HG03571 (cell line): Measurements from ENCODE around the gene NCK1.
A peak's percentile ranks its signal among the peaks of the same experiment; 100 is the strongest.

ENCODE experiments used
- ATAC-seq: cut with Tn5 transposase; IDR thresholded peaks from one replicate; pipeline ENCODE4 v1.9.1; 2021; ENCODE audit not compliant: unreplicated experiment

NCK1 gene

DNA sequence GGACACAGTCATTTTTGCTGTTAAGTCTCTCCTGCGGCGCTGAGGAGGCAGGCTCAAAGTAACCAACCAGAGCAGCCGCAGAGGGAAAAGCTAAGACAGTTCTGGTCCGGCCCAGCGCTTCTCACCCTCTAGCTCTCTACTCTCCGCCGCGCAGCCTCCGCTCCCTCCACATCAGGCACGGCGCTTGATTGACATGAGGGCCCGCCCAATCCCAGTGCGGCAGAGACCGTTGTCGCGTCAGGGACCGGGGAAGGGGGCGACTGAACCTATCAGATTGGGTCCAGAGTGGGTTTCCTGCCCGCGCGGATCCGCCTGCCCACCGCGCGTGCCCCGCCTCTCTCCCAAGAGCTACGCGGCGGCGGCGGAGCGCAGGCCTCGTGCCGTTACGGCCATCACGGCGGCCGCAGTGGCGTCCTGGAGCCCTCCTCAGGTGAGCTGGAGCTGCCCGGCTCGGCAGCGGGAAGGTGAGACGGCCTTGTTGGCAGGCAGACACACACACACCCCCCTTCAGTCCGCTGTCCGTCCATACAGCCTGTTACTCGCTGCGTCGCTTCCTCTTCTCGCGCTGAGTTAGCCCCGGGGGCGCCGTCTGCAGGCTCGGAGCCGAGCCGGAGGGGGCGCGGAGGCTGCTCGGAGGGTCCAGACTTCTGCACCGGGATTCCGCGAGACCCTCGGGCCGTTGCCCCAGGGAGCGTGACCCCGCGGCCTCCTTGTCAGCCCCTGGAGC lies at the start of gene NCK1:
NCK1 (plus strand) TSS at position 319 of the 727 bp plus-strand sequence. CDS start 65,794 bp downstream, outside the sequence.
- peak; percentile 98 for ATAC-seq

DNA sequence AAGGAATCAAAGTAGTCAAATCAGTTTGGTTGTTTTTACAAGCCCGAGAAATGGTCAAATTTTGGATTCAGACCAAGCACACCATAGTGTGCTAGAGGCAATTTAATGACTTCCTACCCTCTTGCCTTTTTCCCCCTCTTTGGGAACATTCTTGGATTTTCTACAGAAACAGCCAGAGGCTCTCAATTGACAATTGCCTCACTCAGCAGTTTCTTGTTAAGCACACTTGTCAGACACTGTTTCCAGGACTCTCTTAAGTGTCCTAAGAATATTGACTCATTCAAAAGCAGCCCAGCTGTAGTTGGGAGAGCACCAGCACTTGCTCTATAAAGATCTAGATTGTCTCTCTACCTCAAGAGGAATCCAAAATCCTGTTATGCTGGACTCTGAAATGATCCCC lies 44.6 kb upstream of the NCK1 start:
- no peak for ATAC-seq

DNA sequence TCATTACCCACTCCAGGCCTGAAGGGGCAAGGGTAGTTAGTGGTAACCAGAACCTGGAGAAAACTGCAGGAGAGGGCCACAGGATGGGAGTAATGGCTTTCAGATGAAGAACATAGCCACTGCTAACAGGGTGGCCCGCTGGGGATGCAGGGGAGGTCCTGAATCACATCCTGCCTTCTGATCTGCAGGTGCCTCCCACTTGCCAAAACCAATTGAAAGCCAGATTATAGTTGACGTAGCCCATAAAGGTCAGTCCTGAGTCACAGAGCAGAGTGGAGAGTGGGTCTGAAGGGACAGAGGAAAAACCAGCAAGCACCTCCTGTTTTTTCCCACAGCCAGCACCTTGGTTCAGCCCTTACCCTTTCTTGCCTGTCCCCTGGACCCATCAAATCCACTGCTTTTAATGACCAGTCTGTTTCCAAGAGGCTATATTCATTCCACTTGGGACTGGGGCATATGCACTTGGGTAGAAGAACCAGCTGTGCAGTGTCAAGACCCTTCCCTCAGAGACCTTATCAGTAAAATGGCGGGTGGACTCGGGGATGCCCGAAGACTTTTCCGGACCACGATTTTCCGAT lies 43.7 kb upstream of the NCK1 start:
- no peak for ATAC-seq

DNA sequence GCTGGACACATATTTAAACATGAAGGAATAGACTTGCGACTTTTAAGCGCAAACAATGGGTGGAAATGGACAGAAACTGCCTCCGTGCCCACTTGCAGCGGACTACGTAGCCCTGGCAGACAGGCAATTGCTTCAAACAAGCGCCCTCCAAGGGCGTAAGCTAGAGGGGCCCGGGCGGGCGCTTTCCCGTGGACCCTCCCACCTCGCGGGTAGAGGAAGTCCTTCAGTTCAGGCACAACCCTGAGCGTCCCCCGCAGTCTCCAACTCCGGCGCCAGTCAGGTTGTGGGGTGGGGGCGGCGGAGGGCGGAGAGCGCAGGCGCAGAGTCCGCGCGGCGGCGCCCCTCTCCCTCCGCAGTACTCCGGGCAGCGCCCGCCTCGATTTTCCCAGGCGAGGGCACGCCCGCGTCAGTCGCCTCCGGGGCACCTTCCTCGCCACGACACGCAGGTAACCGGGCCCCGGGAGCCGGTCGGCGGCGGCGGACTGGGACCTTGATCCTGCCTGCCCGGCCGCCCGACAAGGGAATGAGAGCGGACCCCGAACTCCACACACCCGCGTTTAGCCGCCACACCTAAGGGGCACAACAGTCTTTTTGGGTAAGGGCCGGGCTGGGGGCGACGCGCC lies 43.1 kb upstream of the NCK1 start, which contains the start of gene SLC35G2:
SLC35G2 (plus strand) TSS at position 358 of the 623 bp plus-strand sequence. CDS start 35,335 bp downstream, outside the sequence.
- ATAC-seq = no peak

DNA sequence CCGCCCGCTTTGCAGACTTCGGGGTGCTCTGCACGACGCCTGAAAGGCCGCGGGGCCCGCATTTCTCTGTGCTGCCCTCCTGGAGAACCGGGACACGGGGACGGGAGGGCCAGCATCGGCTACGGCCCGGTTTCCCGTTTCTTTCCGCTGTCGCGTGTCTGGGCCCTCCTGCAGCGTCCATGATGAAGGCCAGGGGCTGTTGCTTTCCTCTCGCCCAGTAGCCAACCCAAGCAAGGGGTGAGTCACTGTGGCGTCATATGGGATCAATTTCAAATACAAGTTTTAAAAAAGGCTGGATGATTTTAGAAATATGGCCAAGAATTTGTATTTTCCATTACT lies 42.6 kb upstream of the NCK1 start:
- no peak for ATAC-seq

DNA sequence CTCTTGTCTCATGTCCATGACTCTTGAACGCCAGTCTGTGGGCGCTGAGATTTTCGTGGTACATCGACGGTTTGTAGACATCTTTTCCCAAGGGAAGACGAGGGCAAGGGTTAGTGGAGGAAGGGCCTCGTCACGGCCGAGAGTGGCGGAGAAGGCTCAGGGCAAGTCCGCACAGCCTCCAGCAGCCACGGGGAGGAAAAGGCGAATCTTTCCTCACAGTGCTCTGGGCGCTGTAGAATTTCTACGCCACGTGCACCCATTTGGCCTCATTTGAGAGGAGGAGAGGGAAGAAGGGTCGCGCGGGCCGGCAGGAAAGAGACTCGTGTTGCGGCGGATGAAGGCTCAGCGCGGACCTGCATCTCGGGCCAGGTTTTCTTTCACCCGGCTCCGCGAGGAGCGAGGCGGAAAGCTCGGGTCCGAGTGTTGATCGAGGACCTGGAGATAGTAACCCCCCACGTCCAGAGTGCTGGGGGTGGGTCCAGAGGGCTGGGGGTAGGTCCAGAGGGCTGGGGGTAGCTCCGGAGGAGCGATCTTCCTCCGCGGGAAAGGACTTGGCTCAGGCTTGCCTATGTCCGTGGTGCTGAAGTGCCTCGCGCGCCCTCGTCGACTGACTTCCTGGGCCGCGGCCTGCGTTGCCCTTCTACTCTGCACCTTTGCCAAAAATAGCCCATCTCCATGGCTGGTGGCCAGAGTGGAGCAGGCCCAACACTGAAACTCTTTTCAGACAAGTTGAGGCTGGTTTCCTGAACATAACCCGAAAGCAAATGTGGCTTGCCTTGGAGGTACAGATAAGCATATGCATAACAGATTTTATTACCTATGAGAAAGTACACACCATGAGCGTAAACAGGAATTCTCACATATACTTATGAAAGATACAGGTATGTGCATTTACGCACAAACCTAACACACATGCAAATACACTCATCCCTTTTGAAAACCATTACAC lies 42.0 kb upstream of the NCK1 start:
- ATAC-seq = no peak

DNA sequence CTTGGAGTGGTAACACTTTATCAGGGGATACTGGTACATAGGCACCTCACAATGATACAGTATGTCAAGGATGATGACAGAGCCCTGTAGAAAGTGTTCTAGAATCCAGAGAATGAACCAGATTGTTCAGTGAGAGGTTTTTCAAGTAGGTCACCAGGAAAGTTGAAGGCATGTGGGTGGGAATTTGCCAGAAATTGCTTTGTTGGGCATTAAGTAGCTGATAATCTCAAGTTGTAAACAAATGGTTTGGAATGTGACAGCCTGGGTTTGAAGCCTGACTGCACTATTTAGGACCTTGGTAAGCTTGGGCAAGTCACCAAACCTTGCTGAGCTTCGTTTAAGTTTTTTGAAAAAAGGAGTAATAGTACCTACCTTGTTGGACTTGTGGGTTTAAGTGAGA lies 30.5 kb upstream of the NCK1 start:
- no peak for ATAC-seq

DNA sequence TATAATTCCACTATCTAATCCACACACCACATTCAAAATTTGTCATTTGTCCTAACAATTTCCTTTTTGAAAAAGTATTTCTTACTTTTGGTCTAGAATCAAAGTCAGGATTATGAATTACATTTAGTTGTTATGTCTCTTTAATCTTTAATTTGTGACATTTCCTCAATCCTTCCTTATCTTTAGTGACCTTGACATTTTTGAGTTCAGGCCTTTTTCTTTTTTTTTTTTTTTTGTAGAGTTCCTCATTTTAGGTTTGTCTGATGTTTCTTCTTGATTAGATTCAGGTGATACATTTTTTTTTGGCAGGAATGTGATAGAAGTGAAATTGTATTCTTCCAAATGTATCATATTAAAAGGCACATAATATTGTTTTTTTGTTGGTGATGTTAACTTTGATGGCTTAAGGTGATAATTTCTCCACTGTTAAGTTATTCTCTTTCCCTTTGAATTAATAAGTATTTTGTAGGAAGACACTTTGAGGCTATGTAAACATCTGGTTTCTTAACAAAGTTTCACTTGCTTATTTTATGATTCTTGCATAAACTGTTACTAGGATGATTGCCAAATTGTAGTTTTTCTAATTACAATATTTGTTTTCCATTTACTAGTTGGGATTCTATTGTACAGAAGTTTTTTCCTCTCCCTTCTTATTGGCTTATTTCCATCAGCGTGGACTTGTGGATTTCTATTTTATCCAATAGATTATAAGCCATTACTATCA lies 26.8 kb upstream of the NCK1 start:
- no peak for ATAC-seq

DNA sequence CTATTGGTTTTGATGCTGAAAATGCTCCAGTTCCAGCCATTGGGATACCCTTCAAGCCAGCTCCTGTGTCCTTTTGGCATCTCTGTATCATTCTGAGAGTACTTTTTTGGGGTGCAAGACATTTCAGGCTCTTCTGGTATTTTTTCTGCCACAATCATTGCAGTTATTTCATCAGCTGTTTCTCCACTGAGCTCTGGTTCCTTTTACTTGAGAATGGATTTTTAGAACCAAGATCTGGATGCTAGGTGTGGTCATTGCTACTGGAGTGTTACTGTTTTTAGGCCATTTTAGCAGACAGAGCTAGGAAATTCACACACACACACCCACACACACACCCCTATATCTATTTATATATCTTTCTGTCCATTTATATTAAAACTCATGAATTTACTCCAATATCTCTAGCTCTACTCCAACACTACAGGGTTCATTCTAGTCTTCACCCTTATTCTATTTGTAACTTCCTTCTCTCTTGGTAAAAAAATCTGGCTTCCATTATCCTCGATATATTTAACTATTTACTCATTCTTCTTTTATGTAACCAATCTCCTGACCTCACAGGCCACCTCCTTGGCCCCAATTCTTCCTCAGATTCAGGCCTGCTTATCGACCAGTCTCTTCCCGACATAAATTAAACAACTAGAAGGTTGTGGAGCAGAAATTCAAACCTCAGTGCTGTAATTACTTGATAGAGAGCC lies 26.0 kb upstream of the NCK1 start:
- ATAC-seq = no peak

DNA sequence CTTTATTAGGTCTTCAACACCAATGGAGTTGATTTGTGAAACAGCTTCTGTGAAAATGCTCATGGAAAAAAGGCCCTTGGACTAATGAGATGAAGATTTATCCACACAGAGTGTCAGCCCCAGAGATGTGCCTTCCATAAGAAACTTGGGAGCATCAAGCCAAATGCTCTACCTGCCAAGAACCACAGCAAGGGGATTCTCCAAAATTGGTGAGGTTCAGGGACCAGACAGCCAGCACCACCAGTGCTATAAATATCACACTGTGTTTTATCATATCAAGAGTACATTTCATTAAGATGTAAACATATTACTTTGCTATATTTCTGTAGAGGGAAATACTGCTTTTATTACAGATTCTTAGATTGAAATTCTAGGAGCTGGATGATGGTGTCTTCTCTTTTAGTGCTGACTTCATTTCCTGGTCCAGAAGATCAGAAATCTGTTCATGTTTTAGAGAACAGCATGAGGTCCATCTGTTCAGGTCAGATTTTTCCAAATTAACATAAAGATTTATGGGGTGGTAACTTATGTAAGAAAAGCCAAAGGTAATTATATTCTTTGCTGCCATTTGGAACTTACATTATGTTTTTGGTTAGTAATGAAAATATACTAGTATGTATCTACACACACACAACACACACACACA lies 25.4 kb upstream of the NCK1 start:
- no peak for ATAC-seq

DNA sequence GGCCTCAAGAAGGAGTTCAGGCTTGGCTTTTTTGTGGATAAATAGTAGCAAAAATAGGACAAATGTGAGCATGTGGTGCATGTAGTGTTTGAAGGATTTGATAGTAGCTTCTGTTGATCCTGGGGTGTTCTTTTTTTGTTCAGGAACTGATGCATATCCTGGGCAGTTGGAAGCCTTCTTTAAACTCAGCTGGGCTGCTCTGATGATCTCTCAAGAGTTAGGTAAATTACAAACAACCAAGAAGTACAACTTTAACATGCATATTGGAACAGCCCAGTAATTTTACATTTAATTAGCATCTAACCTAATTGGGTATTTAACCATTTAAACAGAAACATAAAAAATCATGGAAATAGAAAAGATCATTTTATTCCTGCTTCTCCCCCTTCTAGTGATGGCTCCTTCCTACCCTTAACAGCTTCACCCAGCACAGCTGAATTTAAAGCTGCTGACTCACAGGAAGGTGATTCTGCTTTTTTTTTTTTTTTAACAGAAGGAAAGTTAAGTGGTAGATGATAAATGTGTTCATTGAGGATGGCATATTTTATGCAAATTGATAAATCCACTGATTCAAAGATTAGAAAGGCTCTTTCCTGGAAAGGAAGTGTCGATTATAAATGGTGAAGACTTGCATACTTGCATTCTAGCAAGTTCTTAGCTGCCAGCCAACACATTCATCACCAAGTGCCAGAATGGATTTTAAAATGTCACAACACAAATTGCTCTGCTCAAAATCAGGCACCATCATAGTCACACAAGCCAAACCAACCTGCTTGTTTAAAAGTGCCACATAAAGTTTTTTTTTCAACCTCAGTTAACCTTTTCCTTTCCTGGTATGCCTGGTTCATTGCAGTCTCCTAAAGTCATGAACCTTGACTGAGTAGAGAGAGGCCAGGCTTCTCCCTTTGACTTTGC lies 23.1 kb upstream of the NCK1 start:
- no peak for ATAC-seq

DNA sequence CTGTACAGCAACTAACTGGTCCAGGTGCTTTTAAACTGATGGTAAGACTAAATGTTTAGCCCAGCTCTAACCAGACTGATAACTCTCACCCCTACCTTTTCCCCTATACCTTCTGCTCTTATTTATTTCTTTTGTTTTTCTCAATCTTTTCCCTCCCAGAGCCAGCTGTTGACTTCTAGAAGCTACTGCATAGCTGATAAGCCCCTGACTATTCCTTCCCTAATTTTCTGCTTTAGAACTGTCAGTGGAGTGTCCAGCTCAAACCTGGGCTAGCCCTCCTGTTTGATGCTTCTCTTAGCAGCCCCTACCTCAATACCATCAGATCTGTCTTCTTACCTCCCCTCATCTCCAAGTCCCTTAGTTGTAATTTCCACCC lies 22.5 kb upstream of the NCK1 start:
- no peak for ATAC-seq

DNA sequence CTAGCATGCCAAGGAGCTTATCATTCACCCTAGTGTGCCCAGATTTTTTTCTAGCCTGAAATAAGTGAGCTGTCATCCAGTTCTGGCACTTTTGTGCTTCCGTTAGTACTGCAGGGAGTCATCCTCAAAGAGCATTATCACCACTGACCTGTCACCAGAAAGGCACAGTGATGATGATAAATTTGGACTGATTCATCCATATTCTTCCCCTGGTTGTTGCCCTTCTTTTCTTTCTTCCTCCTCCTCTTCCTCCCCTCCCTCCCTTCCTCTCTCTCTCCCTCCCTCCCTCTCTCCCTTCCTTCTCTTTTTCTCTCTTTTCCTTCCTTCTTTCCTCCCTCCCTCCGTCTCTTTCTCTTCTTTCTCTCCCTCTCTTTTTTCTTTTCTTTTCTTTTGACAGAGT lies 21.8 kb upstream of the NCK1 start:
- ATAC-seq = no peak

DNA sequence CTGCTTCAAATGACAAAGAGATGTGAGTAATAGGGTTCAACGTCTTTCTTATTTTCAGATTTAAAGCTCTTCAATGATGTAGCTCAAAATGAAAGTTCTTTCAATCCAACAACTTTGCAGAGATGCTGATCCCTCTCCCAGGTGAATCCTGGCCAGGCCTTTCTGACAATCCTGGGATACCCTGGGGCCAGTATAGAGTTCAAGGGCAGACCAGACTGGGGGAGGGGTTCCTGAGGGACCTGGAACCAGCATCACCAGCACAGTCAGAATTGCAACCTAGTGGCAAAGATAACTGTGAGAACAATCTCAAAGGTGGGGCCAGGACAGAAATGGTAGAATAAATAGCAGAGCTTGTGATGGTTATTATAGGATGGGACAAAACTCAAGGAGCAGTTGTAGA lies 19.7 kb upstream of the NCK1 start:
- ATAC-seq = no peak

DNA sequence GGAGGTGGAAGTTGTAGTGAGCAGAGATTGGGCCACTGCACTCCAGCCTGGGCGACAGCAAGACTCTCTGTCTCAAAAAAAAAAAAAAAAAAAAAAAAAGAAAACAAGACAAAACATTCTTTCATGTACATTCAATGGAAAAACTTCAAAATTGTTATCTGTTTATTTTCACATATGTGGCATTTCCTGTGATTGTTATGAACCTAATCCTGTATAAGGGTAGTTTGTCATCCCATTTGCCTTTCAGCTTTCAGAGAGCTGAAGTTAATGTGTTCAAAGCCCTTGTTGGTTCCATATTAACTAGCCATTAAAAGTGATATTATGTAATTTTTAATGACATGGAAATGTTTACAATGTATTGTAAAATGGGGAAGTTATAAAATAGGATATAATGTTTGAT lies 17.3 kb upstream of the NCK1 start:
- ATAC-seq = no peak

DNA sequence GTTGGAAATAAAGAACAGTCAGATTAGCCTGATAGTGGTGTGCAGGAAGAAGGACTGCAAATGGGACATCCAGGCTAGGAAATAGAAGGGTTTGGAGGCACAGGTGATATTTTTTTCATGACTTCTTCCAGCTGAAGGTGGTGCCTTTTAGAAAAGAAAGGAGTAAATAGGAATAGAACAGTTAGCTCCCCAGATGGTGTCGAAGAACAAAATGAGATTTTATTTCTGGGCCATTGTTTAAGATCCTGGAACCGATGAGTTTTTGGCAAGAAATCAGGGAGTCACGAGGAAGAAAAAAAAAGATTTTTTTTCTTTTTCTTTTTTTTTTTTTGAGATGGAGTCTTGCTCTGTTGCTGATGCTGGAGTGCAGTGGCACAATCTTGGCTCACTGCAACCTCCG lies 9.8 kb upstream of the NCK1 start:
- no peak for ATAC-seq

DNA sequence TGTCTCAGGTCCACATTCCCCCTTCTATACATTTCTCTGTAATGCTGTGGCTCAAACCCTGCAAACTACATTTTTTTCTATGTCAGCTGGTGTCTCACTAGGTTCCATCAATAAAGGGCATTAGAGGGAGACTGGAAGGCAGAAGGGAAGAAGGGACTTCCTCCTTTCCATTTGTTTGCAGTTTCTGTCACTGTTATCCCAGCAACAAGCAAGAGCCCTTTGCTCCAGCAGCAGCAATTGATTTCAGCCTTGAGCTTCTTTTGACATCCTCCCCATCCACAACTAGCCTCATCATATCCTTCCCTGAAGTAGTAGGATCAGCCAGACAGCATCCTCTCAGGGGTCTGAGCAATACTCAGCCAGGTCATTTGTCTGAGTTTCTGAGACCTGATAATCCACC lies 5.3 kb upstream of the NCK1 start:
- ATAC-seq = no peak

DNA sequence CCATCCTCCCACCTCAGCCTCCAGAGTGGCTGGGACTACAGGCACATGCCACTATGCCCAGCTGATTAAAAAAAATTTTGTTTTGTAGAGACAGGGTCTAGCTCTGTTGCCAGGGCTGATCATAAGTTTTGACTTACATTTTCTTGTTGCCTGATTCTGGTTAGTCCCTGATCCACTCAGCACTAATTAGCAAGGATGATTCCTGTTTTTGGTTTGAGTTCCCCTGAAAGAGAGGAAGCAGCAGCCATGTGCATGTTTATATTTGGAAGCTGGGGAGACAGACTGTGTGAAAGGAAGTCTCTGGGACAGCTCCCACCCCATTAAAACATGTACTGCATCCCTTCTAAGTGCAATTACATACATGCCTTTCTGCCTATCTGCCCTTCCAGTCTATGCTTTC lies 3.6 kb upstream of the NCK1 start:
- ATAC-seq = no peak

DNA sequence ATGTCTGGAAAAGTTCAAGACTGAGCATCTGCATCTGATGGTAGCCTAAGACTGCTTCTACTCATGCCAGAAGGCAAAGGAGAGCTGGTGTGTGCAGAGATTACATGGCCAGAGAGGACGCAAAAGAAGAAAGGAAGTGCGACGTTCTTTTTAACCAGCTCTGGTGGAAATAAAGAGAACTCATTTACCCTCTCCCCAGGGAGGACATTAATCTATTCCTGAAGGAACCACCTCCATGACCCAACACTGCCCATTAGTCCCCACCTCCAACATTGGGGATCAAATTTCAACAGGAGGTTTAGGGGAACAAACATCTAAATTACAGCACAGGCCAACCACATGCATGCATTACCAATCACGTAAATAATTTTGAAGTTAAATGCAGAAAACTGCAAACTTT lies 1.5 kb upstream of the NCK1 start:
- ATAC-seq = no peak
